ENCODE measurements around the gene GUCA2B.

GUCA2B gene

GRCh38 chr1:42184616-42185015 lies 31.4 kb downstream of the GUCA2B start:
- DNase-seq (ENCODE audit: low read depth in 2 of 2) = no peak

- DNase-seq (ENCODE audit: low read depth in 2 of 2) = no peak
These were observed 32.9 kb downstream of the GUCA2B start for GRCh38 chr1:42186152-42186551.

- no peak for DNase-seq (ENCODE audit: low read depth in 2 of 2)
These were observed 37.0 kb downstream of the GUCA2B start for GRCh38 chr1:42189931-42190853.

- DNase-seq (ENCODE audit: low read depth in 2 of 2) = no peak
These were observed 38.1 kb downstream of the GUCA2B start for GRCh38 chr1:42191319-42191718.

GRCh38 chr1:42192106-42192505 lies 38.9 kb downstream of the GUCA2B start:
- no peak for DNase-seq (ENCODE audit: low read depth in 2 of 2)

GRCh38 chr1:42195841-42196240 lies 42.6 kb downstream of the GUCA2B start:
- no peak for DNase-seq (ENCODE audit: low read depth in 2 of 2)

GRCh38 chr1:42198251-42198650 lies 45.0 kb downstream of the GUCA2B start:
- DNase-seq (ENCODE audit: low read depth in 2 of 2) = no peak

GRCh38 chr1:42201986-42202385 lies 48.8 kb downstream of the GUCA2B start:
- DNase-seq (ENCODE audit: low read depth in 2 of 2) = no peak

Data from activated CD8-positive, alpha-beta memory T cell treated with anti-CD3 and anti-CD28 coated beads for 4 hours (primary cell).